Measurements from ENCODE around the gene ATP1A3. TPM values are rescaled to one million over a fixed set of nuclear protein-coding genes. Genes with fewer than 3 reads are reported as not detected.

The ATP1A3 gene
- total RNA-seq, 1 donor from 2014 or later: 5.6 TPM

DNA sequence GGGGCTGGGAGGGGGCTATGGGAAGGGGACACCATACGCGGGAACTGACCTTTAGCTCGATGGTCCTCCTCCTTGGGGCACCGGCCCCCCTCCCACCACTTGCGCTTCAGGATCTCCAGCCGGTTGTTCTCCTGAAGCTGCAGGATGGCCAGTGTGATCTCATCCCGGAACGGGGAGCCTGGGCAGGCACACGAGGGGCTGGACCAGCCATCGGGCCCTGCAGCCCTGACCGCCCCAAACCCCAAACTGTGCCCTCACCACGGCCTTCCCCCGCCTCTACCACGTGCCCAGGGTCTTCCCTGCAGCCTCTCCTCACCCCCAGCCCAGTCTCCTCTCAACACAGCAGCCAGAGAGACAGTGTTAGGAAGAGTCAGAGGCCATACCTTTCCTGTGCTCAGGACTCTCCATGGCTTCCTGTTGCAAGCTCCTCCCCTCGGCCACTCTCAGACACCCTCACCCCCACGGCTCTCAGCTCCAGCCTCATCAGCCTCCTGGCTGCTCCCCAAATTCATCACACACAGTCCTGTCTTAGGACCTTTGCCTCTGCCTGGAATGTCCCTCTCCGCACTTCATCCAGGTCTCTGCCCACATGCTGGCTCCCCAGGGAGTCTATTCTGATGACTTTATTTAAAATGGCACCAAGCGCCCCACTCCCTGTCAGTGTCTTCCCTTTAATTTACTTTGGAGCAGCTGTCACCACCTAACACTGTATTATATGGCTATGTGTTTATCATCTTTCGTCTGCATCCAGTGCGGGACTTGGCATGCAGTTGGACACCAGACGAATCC, 9.7 kb upstream of the ATP1A3 start:
- no peak overlapping the region for H3K27ac Mint-ChIP-seq
- H3K4me3 Mint-ChIP-seq: no peak overlapping the region
- H3K36me3 Mint-ChIP-seq: no peaks in the 10 kb centered on the region
- no peaks in the 10 kb centered on the region for H3K4me1 Mint-ChIP-seq (ENCODE audit: unreplicated experiment)
- TF ChIP-seq, protein P1, sequence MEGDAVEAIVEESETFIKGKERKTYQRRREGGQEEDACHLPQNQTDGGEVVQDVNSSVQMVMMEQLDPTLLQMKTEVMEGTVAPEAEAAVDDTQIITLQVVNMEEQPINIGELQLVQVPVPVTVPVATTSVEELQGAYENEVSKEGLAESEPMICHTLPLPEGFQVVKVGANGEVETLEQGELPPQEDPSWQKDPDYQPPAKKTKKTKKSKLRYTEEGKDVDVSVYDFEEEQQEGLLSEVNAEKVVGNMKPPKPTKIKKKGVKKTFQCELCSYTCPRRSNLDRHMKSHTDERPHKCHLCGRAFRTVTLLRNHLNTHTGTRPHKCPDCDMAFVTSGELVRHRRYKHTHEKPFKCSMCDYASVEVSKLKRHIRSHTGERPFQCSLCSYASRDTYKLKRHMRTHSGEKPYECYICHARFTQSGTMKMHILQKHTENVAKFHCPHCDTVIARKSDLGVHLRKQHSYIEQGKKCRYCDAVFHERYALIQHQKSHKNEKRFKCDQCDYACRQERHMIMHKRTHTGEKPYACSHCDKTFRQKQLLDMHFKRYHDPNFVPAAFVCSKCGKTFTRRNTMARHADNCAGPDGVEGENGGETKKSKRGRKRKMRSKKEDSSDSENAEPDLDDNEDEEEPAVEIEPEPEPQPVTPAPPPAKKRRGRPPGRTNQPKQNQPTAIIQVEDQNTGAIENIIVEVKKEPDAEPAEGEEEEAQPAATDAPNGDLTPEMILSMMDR (conservative IDR thresholded peaks at IDR 0.05): no peak
- H3K27me3 Mint-ChIP-seq: peaks cover 65% of the 10 kb centered on the region
- H3K9me3 Mint-ChIP-seq: no peaks in the 10 kb centered on the region
- no peak for DNase-seq (ENCODE audit: extremely low spot score, unreplicated experiment)

- H3K27me3 Mint-ChIP-seq: peaks cover 86% of the 10 kb centered on the region
- peaks cover 6% of the 10 kb centered on the region for H3K4me1 Mint-ChIP-seq (ENCODE audit: unreplicated experiment)
- H3K9me3 Mint-ChIP-seq: no peaks in the 10 kb centered on the region
- no peaks in the 10 kb centered on the region for H3K36me3 Mint-ChIP-seq
- no peak for DNase-seq (ENCODE audit: extremely low spot score, unreplicated experiment)
- TF ChIP-seq, protein P1 (conservative IDR thresholded peaks at IDR 0.05): no peak
- no peak overlapping the region for H3K4me3 Mint-ChIP-seq
- no peak overlapping the region for H3K27ac Mint-ChIP-seq
These were observed 5.8 kb upstream of the ATP1A3 start for GRCh38 chr19:41999878-42000208.

DNA sequence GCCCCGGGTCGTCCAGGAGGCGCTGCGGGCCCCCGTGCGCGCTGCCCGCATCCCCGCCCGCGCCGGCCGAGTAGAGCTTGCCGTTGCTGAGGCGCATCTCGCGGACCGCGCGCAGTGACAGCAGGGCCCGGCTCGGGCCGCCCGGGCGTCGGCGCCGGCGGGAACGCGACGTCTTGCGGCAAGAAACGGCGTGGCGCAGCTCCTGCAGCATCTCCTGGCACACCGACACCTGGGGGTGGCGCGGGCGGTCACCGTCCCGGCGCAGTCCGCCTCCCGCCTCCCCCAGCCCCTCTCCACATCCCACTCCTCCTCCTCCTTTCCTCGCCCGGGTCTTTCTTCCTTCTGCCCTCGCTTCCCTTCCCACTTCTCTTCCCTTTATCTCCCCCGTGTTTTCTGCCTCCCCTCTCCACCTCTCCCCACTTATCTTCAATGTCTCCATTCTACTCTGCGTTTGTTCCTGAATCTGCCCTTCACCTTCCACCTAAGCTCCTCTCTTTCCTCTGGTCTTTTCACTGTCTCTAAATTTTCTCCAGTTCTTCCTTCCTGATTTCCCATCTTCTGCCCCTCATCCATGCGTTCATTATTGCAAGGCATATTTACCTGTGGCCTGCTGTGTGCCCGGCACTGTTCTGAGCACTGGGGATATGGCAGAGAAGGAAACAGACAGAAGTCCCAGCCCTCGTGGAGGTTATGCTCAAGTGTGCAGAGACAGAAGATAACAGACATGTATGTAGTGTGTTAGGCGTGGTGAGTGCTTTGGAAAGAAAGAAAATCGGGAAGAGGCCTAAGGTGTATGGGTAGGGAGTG, 5.2 kb upstream of the ATP1A3 start:
- H3K27ac Mint-ChIP-seq: no peak overlapping the region
- DNase-seq (ENCODE audit: extremely low spot score, unreplicated experiment): no peak
- TF ChIP-seq, protein P1 (conservative IDR thresholded peaks at IDR 0.05): no peak
- H3K27me3 Mint-ChIP-seq: peaks cover 85% of the 10 kb centered on the region
- peak overlapping the region; percentile 54 for H3K4me3 Mint-ChIP-seq
- H3K36me3 Mint-ChIP-seq: no peaks in the 10 kb centered on the region
- peaks cover 6% of the 10 kb centered on the region for H3K4me1 Mint-ChIP-seq (ENCODE audit: unreplicated experiment)
- no peaks in the 10 kb centered on the region for H3K9me3 Mint-ChIP-seq

DNA sequence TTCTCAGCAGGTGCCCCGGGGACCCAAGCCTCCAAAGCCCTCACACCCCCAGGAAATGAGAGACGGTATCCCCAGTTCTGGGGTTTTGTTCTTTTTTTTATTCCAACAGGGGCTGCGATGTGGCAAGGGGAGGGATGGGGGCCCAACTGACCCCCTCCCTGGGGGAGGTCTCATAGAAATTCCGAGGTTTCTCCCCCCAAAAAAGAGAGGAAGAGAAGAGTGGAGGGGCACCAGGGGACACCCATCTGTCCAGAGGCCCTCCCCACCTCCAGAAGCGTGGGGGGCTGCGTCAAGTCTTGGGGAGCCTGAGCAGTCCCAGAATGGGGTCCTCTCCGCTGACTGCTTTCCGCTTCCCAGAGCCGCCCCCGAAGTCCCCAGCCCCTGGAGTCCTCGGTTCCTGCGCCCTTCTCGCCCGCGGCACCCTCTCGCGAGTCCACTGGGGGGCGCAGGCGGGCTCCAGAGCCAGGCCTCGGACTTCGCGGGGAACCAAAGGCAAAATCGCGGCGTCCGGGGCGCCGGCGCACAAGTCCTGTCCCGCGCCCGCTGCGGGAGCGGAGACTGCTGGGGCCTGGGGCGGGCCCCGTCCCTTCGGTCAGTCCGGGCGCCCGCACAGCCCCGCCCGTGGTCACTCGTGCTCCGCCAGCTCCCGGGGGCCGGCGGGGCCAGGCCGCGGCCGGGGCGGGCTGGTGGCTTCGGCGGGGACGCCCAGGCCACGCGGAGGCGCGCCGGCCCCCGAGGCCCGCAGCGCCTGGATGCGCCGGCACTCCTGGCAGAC, 4.4 kb upstream of the ATP1A3 start:
- TF ChIP-seq, protein P1 (conservative IDR thresholded peaks at IDR 0.05): peak; percentile 81
- Mint-ChIP-seq H3K27ac (no peak overlapping the region), H3K27me3 (peaks cover 81% of the 10 kb centered on the region), H3K4me3 (no peak overlapping the region), H3K36me3 (no peaks in the 10 kb centered on the region), H3K9me3 (no peaks in the 10 kb centered on the region), H3K4me1 (ENCODE audit: unreplicated experiment) (peaks cover 9% of the 10 kb centered on the region)
- no peak for DNase-seq (ENCODE audit: extremely low spot score, unreplicated experiment)

DNA sequence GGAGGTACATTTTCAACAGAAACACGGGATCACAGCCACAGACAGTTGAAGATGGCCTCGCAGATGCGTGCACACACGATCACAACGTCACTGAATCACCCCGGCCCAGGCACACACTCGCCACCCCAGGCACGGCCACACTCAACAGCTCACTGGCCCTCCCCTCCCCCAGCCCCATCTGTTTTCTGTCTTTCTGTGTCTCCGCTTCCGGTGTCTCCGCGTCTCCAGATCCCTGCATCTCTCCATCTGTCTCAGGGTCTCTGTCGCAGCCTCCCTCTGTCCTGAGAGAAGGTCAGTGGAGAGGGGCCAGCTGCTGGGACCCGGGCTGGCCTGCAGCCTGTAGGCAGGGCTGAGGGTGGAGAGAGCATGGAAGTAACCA, 3.8 kb upstream of the ATP1A3 start:
- no peak for DNase-seq (ENCODE audit: extremely low spot score, unreplicated experiment)
- TF ChIP-seq, protein P1 (conservative IDR thresholded peaks at IDR 0.05): no peak
- H3K36me3 Mint-ChIP-seq: no peaks in the 10 kb centered on the region
- H3K27me3 Mint-ChIP-seq: peaks cover 82% of the 10 kb centered on the region
- H3K9me3 Mint-ChIP-seq: no peaks in the 10 kb centered on the region
- H3K4me3 Mint-ChIP-seq: no peak overlapping the region
- H3K4me1 Mint-ChIP-seq (ENCODE audit: unreplicated experiment): peaks cover 10% of the 10 kb centered on the region
- H3K27ac Mint-ChIP-seq: no peak overlapping the region

Data from type B pancreatic cell (in vitro differentiated cells).